NCI-H1417 (cell line): ENCODE data around the gene SMOC1.

Source experiments
- DNase-seq, 3 experiments: peaks; one replicate each; lab custom pipeline; 2025; lab: John Stamatoyannopoulos, UW

The SMOC1 gene

GRCh38 chr14:69980457-69981425, 101.5 kb downstream of the SMOC1 start:
- peak in 2 of 3 experiments; percentile 44 to 66 for DNase-seq

- DNase-seq, result no peak
Observed at GRCh38 chr14:69982220-69982839, 103.1 kb downstream of the SMOC1 start.

GRCh38 chr14:69982886-69983285, 103.7 kb downstream of the SMOC1 start:
- no peak for DNase-seq

- no peak for DNase-seq
Observed at GRCh38 chr14:69983317-69983716, 104.1 kb downstream of the SMOC1 start.

- no peak for DNase-seq
Observed at GRCh38 chr14:69985463-69985862, 106.2 kb downstream of the SMOC1 start.

- no peak for DNase-seq
Observed at GRCh38 chr14:69986336-69986735, 107.1 kb downstream of the SMOC1 start.

- DNase-seq, result no peak
Observed at GRCh38 chr14:69987406-69988121, 108.3 kb downstream of the SMOC1 start.

- no peak for DNase-seq
Observed at GRCh38 chr14:69988979-69989378, 109.8 kb downstream of the SMOC1 start.

GRCh38 chr14:69989622-69990021, 110.4 kb downstream of the SMOC1 start:
- DNase-seq, result no peak

- no peak for DNase-seq
Observed at GRCh38 chr14:69990323-69990722, 111.1 kb downstream of the SMOC1 start.

GRCh38 chr14:69991422-69991821, 112.2 kb downstream of the SMOC1 start:
- DNase-seq, result no peak

GRCh38 chr14:69992564-69992963, 113.3 kb downstream of the SMOC1 start:
- DNase-seq, result no peak

GRCh38 chr14:69993326-69993725, 114.1 kb downstream of the SMOC1 start:
- DNase-seq, result no peak

- DNase-seq, result no peak
Observed at GRCh38 chr14:69994002-69994401, 114.8 kb downstream of the SMOC1 start.

GRCh38 chr14:69996216-69996615, 117.0 kb downstream of the SMOC1 start:
- DNase-seq, result no peak

GRCh38 chr14:69997849-69998248, 118.6 kb downstream of the SMOC1 start:
- DNase-seq, result no peak

GRCh38 chr14:69999261-69999674, 120.1 kb downstream of the SMOC1 start:
- peak in 2 of 3 experiments; percentile 83 to 94 for DNase-seq

GRCh38 chr14:70000601-70001000, 121.4 kb downstream of the SMOC1 start:
- DNase-seq, result no peak

GRCh38 chr14:70002589-70003346, 123.6 kb downstream of the SMOC1 start:
- DNase-seq, result peak in 2 of 3 experiments; percentile 58 to 88

- no peak for DNase-seq
Observed at GRCh38 chr14:70004791-70005190, 125.6 kb downstream of the SMOC1 start.

- DNase-seq, result no peak
Observed at GRCh38 chr14:70005281-70005805, 126.1 kb downstream of the SMOC1 start.
